ENCODE data around the gene PPEF2. TPM values are rescaled to one million over a fixed set of nuclear protein-coding genes. Genes with fewer than 3 reads are reported as not detected.

Gene PPEF2
- total and polyA plus RNA-seq, 2 experiments from 2014 or later = not detected

- peaks cover 6% of the 10 kb centered on the region; the same call in 1 of the 3 replicates for H3K9me3 Mint-ChIP-seq
Observed at GRCh38 chr4:75858721-75859120, 43.5 kb downstream of the PPEF2 start.

More at GRCh38 chr4:75858721-75859120, 43.5 kb downstream of the PPEF2 start:
- Histone ChIP-seq H3K27ac (ENCODE audit: low read depth) (no peak overlapping the region), H3K36me3 (ENCODE audit: insufficient read depth) (no peaks in the 10 kb centered on the region), H4K20me1 (replicated peaks; ENCODE audit: insufficient read depth) (no peaks in the 10 kb centered on the region), H3K79me2 (replicated peaks; ENCODE audit: insufficient read depth) (no peaks in the 10 kb centered on the region), H3K4me1 (ENCODE audit: insufficient read depth) (peaks cover 2% of the 10 kb centered on the region; the same call in 1 of the 2 replicates), H3K27me3 (ENCODE audit: insufficient read depth) (no peaks in the 10 kb centered on the region), H3K4me3 (no peak overlapping the region), H2AFZ (no peak overlapping the region), H3K9me2 (ENCODE audit: insufficient read depth) (no peaks in the 10 kb centered on the region), H3F3A (replicated peaks; ENCODE audit: low read depth) (no peaks in the 10 kb centered on the region), H3K4me2 (no peak overlapping the region)
- Mint-ChIP-seq H3K36me3 (ENCODE audit: low read depth) (no peaks in the 10 kb centered on the region), H3K4me1 (no peaks in the 10 kb centered on the region), H3K4me3 (no peak overlapping the region), H3K27ac (no peak overlapping the region), H3K27me3 (ENCODE audit: insufficient read depth, low read depth, poor library complexity) (peaks cover 1% of the 10 kb centered on the region)
- DNase-seq (ENCODE audit: low spot score) = no peak
- TF ChIP-seq STAT1 (IDR thresholded peaks at IDR 0.05; ENCODE audit: unreplicated experiment) (no peak), CREB1 (CRISPR knock-in tag; IDR thresholded peaks at IDR 0.05; ENCODE audit: low read depth) (no peak), EZH2phosphoT487 (IDR thresholded peaks at IDR 0.05; ENCODE audit: unreplicated experiment) (no peak), ETS1 (IDR thresholded peaks at IDR 0.05) (no peak), NANOG (IDR thresholded peaks at IDR 0.05; ENCODE audit: borderline replicate concordance) (no peak), ZNF331 (CRISPR knock-in tag; IDR thresholded peaks at IDR 0.05; ENCODE audit: low read depth) (no peak), JUNB (IDR thresholded peaks at IDR 0.05; ENCODE audit: unreplicated experiment) (no peak), EZH2 (IDR thresholded peaks at IDR 0.05; ENCODE audit: low read depth, unreplicated experiment) (no peak), ZNF114 (CRISPR knock-in tag; IDR thresholded peaks at IDR 0.05) (no peak), POLR2AphosphoS5 (IDR thresholded peaks at IDR 0.05; ENCODE audit: low read depth) (no peak), ZNF462 (CRISPR knock-in tag; IDR thresholded peaks at IDR 0.05) (no peak)
- TF ChIP-seq, protein P1, sequence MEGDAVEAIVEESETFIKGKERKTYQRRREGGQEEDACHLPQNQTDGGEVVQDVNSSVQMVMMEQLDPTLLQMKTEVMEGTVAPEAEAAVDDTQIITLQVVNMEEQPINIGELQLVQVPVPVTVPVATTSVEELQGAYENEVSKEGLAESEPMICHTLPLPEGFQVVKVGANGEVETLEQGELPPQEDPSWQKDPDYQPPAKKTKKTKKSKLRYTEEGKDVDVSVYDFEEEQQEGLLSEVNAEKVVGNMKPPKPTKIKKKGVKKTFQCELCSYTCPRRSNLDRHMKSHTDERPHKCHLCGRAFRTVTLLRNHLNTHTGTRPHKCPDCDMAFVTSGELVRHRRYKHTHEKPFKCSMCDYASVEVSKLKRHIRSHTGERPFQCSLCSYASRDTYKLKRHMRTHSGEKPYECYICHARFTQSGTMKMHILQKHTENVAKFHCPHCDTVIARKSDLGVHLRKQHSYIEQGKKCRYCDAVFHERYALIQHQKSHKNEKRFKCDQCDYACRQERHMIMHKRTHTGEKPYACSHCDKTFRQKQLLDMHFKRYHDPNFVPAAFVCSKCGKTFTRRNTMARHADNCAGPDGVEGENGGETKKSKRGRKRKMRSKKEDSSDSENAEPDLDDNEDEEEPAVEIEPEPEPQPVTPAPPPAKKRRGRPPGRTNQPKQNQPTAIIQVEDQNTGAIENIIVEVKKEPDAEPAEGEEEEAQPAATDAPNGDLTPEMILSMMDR (conservative IDR thresholded peaks at IDR 0.05; ENCODE audit: low read depth in 2 of 2) = no peak
- TF ChIP-seq, protein P2, sequence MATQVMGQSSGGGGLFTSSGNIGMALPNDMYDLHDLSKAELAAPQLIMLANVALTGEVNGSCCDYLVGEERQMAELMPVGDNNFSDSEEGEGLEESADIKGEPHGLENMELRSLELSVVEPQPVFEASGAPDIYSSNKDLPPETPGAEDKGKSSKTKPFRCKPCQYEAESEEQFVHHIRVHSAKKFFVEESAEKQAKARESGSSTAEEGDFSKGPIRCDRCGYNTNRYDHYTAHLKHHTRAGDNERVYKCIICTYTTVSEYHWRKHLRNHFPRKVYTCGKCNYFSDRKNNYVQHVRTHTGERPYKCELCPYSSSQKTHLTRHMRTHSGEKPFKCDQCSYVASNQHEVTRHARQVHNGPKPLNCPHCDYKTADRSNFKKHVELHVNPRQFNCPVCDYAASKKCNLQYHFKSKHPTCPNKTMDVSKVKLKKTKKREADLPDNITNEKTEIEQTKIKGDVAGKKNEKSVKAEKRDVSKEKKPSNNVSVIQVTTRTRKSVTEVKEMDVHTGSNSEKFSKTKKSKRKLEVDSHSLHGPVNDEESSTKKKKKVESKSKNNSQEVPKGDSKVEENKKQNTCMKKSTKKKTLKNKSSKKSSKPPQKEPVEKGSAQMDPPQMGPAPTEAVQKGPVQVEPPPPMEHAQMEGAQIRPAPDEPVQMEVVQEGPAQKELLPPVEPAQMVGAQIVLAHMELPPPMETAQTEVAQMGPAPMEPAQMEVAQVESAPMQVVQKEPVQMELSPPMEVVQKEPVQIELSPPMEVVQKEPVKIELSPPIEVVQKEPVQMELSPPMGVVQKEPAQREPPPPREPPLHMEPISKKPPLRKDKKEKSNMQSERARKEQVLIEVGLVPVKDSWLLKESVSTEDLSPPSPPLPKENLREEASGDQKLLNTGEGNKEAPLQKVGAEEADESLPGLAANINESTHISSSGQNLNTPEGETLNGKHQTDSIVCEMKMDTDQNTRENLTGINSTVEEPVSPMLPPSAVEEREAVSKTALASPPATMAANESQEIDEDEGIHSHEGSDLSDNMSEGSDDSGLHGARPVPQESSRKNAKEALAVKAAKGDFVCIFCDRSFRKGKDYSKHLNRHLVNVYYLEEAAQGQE (IDR thresholded peaks at IDR 0.05; ENCODE audit: unreplicated experiment) = no peak
- ATAC-seq = no peak
